OCI-LY7 (cell line): Measurements from ENCODE around the gene USP48. TPM values are rescaled to one million over a fixed set of nuclear protein-coding genes. Genes with fewer than 3 reads are reported as not detected.

ENCODE experiments used
- BruUV-seq: library from RNA; stranded (reverse); fragments of 400-500 nt; replicated peaks from 2 replicates; lab custom pipeline; 2021; lab: Mats Ljungman, UMichigan
- CTCF ChIA-PET: fragments of 300-600 bp; sonication (Branson Sonifier 250); formaldehyde crosslinking; loops from one replicate; lab custom pipeline; 2022; ENCODE audit warnings: antibody characterized with exemption; ENCODE audit not compliant: unreplicated experiment; lab: Charles Lee
- POLR2A ChIA-PET: fragments of 300-600 bp; sonication (Branson Sonifier 250); formaldehyde crosslinking; loops from one replicate; lab custom pipeline; 2022; ENCODE audit warnings: antibody characterized with exemption; lab: Charles Lee
- DNase-seq: peaks from one replicate; pipeline ENCODE4 v3.0.0-alpha.2; 2015; ENCODE audit warnings: low spot score
- H2AFZ ChIP-seq: fragments of 200-600 bp; sonication (generic), shearing (Covaris generic); 2 replicates; pipeline ENCODE4 v1.6.1; 2014; ENCODE audit warnings: mild to moderate bottlenecking, antibody characterized with exemption, low read length, moderate library complexity
- H3K27ac ChIP-seq: fragments of 200-600 bp; sonication (generic); 2 replicates; pipeline ENCODE4 v1.5.1; 2014; ENCODE audit warnings: mixed run types, low read depth, mild to moderate bottlenecking, moderate library complexity, low read length, inconsistent platforms; ENCODE audit not compliant: poor library complexity, severe bottlenecking
- H3K36me3 ChIP-seq: fragments of 200-600 bp; sonication (generic); 2 replicates; pipeline ENCODE4 v1.6.1; 2014; ENCODE audit warnings: mild to moderate bottlenecking, antibody characterized with exemption, low read length, moderate library complexity, mixed read lengths; ENCODE audit not compliant: insufficient read depth
- H3K4me1 ChIP-seq: fragments of 200-600 bp; sonication (generic); 2 replicates; pipeline ENCODE4 v1.5.1; 2014; ENCODE audit warnings: mild to moderate bottlenecking, low read length; ENCODE audit not compliant: insufficient read depth, poor library complexity, severe bottlenecking
- H3K4me2 ChIP-seq: fragments of 200-600 bp; sonication (generic); 2 replicates; pipeline ENCODE4 v1.6.1; 2014; ENCODE audit warnings: mild to moderate bottlenecking, low read length
- H3K4me3 ChIP-seq: fragments of 200-600 bp; sonication (generic); 2 replicates; pipeline ENCODE4 v1.5.1; 2014; ENCODE audit warnings: mild to moderate bottlenecking, low read depth, low read length; ENCODE audit not compliant: poor library complexity, severe bottlenecking
- H3K79me2 ChIP-seq: fragments of 200-600 bp; sonication (generic); 2 replicates; pipeline ENCODE4 v1.6.1; 2016; ENCODE audit warnings: low read depth, mild to moderate bottlenecking, low read length, moderate library complexity, mixed read lengths; ENCODE audit not compliant: insufficient read depth
- H3K9me2 ChIP-seq: fragments of 200-600 bp; sonication (generic); 2 replicates; pipeline ENCODE4 v1.6.1; 2016; ENCODE audit warnings: mild to moderate bottlenecking, low read length, mixed read lengths; ENCODE audit not compliant: insufficient read depth
- H3K9me3 ChIP-seq: fragments of 200-600 bp; sonication (generic); 2 replicates; pipeline ENCODE4 v1.6.1; 2014; ENCODE audit warnings: mild to moderate bottlenecking, mixed run types, low read length, mixed read lengths
- H4K20me1 ChIP-seq: fragments of 200-600 bp; sonication (generic); 2 replicates; pipeline ENCODE4 v1.6.1; 2014; ENCODE audit warnings: mild to moderate bottlenecking, antibody characterized with exemption, low read length, moderate library complexity, mixed read lengths; ENCODE audit not compliant: insufficient read depth
- CTCF ChIP-seq: fragments of 200-600 bp; sonication (generic); conservative IDR thresholded peaks from 2 replicates; pipeline ENCODE4 v1.5.1; 2014; ENCODE audit warnings: mild to moderate bottlenecking, antibody characterized with exemption, low read length, moderate library complexity, mixed read lengths
- EZH2phosphoT487 ChIP-seq: fragments of 200-600 bp; sonication (generic); IDR thresholded peaks from 2 replicates; pipeline ENCODE4 v1.6.1; 2018; ENCODE audit warnings: low read depth, borderline replicate concordance, mild to moderate bottlenecking, mixed run types, antibody characterized with exemption, low read length, moderate library complexity, mixed read lengths
- intact Hi-C: fragments of 100-400 bp; cut with micrococcal nuclease; formaldehyde crosslinking; loops from one replicate; pipeline ENCODE4 v1.10.0; 2022; ENCODE audit not compliant: unreplicated experiment
- total RNA-seq, 2 experiments: library from RNA; depleted of rRNA in 1 of 2; stranded (reverse); fragments of >200 nt in 1 of 2; shearing (Covaris generic) in 1 of 2; gene quantifications; 2 replicates each; pipeline ENCODE4 v1.2.3, GENCODE V29; 2014 to 2022

USP48 gene
- total RNA-seq, 2 experiments from 2014 or later: 45.0 to 98.3 TPM

- TF ChIP-seq CTCF (no peak), EZH2phosphoT487 (no peak)
- peaks cover 13% of the 10 kb centered on the region for H3K9me3 ChIP-seq
- H3K36me3 ChIP-seq: peaks cover 94% of the 10 kb centered on the region
- H2AFZ ChIP-seq: no peak overlapping the region
- intact Hi-C loops: no loop called here
- no peaks in the 10 kb centered on the region for H3K79me2 ChIP-seq
- no peak for DNase-seq
- no TSS peak for BruUV-seq
- no peak overlapping the region for H3K27ac ChIP-seq
- H3K9me2 ChIP-seq: no peaks in the 10 kb centered on the region
- no peaks in the 10 kb centered on the region for H3K4me1 ChIP-seq
- H3K4me2 ChIP-seq: no peak overlapping the region
- CTCF ChIA-PET: no interaction called here
- no peak overlapping the region for H3K4me3 ChIP-seq
- H4K20me1 ChIP-seq: no peaks in the 10 kb centered on the region
- POLR2A ChIA-PET: no interaction called here
These were observed 93.1 kb downstream of the USP48 start for GRCh38 chr1:21689661-21690372.

GRCh38 chr1:21687081-21687529, 95.8 kb downstream of the USP48 start:
- no peak for DNase-seq
- POLR2A ChIA-PET: interaction anchor here (0.7 kb wide), 1 partner anchor 666 kb away, joined by 3 read pairs; no protein-coding TSS in a partner anchor
- intact Hi-C loops: no loop called here
- no peak overlapping the region for H3K4me3 ChIP-seq
- H3K79me2 ChIP-seq: no peaks in the 10 kb centered on the region
- H3K4me2 ChIP-seq: no peak overlapping the region
- no peaks in the 10 kb centered on the region for H3K9me2 ChIP-seq
- H3K27ac ChIP-seq: no peak overlapping the region
- H3K4me1 ChIP-seq: no peaks in the 10 kb centered on the region
- BruUV-seq: no TSS peak
- CTCF ChIA-PET: no interaction called here
- no peak for TF ChIP-seq CTCF
- TF ChIP-seq EZH2phosphoT487: no peak
- H4K20me1 ChIP-seq: no peaks in the 10 kb centered on the region
- no peak overlapping the region for H2AFZ ChIP-seq
- H3K36me3 ChIP-seq: peaks cover 90% of the 10 kb centered on the region
- peaks cover 16% of the 10 kb centered on the region for H3K9me3 ChIP-seq
